Kidney epithelial cell (primary cell): ENCODE measurements around the gene CDH23. TPM values are rescaled to one million over a fixed set of nuclear protein-coding genes. Genes with fewer than 3 reads are reported as not detected.

ENCODE experiments used
- DNase-seq: peaks from one replicate; pipeline ENCODE4 v3.0.0-alpha.2; 2010; ENCODE audit warnings: low read depth
- H3K27me3 ChIP-seq: 2 replicates; pipeline ENCODE4 v1.6.0; 2011; ENCODE audit warnings: low read length; ENCODE audit not compliant: control insufficient read depth, insufficient read depth
- H3K36me3 ChIP-seq: 2 replicates; pipeline ENCODE4 v1.5.1; 2011; ENCODE audit warnings: low read length; ENCODE audit not compliant: control insufficient read depth, insufficient read depth
- H3K4me3 ChIP-seq: 2 replicates; pipeline ENCODE4 v1.5.1; 2011; ENCODE audit warnings: low read depth, mild to moderate bottlenecking, control low read depth, low read length
- total RNA-seq: library from RNA; depleted of rRNA; stranded (reverse); fragments of >200 nt; gene quantifications from 2 replicates; pipeline ENCODE4 v1.2.3, GENCODE V29; 2015
- TF ChIP-seq, protein P1 (sequence below): IDR thresholded peaks from 2 replicates; pipeline ENCODE4 v1.5.1; 2011; ENCODE audit warnings: mild to moderate bottlenecking, moderate library complexity, low read length, control low read depth, inconsistent platforms; ENCODE audit not compliant: insufficient read depth, poor library complexity, severe bottlenecking

The CDH23 gene
- total RNA-seq, 1 donor from 2014 or later: 0.04 TPM

DNA sequence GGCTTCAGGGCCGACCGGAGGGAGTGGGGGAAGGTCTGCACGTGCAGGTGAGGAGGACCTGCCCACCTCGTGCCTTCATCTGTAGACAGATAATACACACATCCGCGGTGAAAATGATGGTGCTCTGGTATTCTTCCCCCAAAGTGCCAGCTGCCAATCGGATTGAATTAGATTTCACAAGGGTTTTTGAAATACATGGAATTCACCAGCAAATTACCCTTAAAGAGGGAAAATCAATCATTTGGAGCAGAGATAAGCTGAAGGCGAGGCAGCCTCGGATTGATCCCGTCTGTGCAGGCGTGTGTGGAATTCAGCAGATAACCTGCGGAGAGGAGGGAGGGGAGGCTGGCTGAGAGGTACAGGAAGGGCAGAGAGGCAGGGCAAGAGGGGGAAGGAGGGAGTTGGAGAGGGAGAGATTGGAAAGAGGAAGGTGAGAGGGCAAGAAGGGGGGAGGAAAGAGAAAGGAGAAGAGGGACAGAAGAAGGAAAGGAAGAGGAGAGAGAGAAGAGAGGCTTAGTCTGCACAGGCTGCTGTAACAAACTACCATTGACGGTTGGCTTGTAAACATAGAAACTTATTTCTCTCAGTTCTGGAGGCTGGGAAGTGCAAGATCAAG lies 238.6 kb downstream of the CDH23 start:
- peaks cover 51% of the 10 kb centered on the region for H3K27me3 ChIP-seq
- no peak for DNase-seq

DNA sequence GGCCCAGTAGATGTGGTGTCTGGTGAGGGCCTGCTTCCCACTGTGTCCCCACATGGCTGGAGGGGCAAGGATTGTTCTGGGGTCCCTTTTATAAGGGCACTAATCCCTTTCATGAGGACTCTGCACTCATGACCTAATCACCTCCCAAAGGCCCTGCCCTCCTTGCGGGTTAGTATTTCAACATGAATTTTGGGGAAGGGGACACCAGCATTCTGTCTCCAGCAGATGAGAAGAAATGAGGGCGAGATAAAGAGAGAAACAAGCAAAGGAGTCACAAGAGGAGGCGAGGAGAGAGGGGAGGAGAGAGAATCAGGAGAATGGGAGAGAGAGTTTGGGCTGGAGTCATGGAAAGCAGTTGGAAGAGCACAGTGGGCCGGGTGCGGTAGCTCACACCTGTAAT lies 239.1 kb downstream of the CDH23 start:
- no peaks in the 10 kb centered on the region for H3K36me3 ChIP-seq
- H3K4me3 ChIP-seq: no peak overlapping the region
- peaks cover 53% of the 10 kb centered on the region for H3K27me3 ChIP-seq
- TF ChIP-seq, protein P1, sequence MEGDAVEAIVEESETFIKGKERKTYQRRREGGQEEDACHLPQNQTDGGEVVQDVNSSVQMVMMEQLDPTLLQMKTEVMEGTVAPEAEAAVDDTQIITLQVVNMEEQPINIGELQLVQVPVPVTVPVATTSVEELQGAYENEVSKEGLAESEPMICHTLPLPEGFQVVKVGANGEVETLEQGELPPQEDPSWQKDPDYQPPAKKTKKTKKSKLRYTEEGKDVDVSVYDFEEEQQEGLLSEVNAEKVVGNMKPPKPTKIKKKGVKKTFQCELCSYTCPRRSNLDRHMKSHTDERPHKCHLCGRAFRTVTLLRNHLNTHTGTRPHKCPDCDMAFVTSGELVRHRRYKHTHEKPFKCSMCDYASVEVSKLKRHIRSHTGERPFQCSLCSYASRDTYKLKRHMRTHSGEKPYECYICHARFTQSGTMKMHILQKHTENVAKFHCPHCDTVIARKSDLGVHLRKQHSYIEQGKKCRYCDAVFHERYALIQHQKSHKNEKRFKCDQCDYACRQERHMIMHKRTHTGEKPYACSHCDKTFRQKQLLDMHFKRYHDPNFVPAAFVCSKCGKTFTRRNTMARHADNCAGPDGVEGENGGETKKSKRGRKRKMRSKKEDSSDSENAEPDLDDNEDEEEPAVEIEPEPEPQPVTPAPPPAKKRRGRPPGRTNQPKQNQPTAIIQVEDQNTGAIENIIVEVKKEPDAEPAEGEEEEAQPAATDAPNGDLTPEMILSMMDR: no peak
- DNase-seq: no peak

More for the DNA sequence above, 238.6 kb downstream of the CDH23 start:
- Histone ChIP-seq H3K4me3 (no peak overlapping the region), H3K36me3 (no peaks in the 10 kb centered on the region)
- TF ChIP-seq, protein P1: no peak

DNA sequence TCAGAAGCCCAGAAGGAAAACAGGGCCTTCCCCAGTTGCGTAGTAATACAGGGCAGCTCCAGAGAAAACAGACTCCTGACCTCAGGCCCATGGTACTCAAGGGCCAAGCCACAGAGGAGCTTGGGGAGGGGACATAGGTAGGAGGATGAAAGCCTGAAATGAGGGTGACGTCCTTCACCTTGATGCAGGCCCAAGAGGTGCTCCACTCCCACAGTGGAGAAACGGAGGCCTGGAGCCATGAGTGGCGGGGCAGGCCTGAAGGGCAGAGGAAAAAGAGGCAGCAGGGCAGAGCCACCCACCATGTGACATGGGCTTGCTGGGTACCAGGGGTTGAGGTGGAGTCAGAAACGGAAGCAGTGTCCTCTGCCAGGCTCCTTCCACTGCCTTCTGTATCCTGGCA lies 239.9 kb downstream of the CDH23 start:
- no peak for DNase-seq
- TF ChIP-seq, protein P1: no peak
- Histone ChIP-seq H3K4me3 (no peak overlapping the region), H3K36me3 (no peaks in the 10 kb centered on the region), H3K27me3 (peaks cover 53% of the 10 kb centered on the region)

DNA sequence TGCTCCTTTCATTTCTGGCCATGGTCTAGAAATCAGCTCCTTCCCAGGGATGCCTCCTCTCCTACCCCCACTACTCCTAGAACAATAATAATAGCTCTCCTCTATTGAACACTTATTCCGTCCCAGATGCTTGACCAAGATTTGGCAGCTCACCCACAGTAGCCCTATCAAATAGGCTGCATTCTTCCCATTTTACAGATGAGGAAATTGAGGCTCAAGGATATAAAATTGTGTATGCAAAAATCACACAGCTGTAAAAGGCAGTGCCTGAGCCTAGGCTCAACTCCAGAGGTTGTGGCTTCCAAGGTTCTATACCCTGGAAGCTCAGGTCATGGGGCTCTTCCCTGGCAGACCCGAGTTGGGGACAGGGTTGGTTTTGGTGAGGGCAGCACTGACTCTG lies 240.6 kb downstream of the CDH23 start:
- Histone ChIP-seq H3K4me3 (no peak overlapping the region), H3K27me3 (peaks cover 51% of the 10 kb centered on the region), H3K36me3 (no peaks in the 10 kb centered on the region)
- DNase-seq: no peak
- TF ChIP-seq, protein P1: no peak

DNA sequence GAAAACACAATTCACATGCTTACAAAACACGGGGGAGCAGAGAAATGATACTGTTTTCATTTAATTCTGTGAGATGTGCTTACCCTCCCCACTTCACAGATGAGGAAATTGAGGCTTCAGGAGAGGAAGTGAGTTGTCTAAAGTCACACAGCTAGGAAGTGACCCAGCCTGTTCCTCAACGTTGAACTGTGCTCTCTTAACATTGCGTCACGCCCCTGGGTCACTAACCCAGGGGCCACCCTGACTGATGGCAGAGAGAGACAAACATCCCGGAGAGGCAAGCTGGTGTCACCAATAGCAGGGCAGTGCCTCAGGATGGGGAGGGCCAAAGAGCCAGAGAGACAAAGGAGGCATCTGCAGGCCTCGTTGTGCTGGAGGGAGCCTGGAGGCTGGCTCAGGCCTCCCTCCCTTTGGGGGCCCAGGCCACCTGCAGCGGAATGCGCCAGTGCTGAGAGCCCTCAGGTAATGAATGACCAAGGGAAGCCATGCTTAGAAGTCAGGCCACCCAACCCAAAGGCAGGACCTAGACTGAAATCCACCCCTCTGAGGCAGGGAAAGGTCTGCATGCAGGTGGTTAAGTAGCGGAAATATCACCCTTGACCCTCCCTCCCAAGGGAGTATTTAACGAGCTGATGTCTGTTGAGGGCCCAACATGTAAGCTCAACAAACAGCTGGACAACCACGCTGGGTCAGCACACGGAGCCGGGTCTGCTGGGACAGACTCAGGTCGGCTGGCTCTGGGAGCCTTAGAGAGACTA lies 241.5 kb downstream of the CDH23 start:
- no peak overlapping the region for H3K4me3 ChIP-seq
- H3K36me3 ChIP-seq: no peaks in the 10 kb centered on the region
- peaks cover 46% of the 10 kb centered on the region for H3K27me3 ChIP-seq
- TF ChIP-seq, protein P1: no peak
- no peak for DNase-seq
